Measurements from ENCODE around the gene SVEP1. TPM values are rescaled to one million over a fixed set of nuclear protein-coding genes. Genes with fewer than 3 reads are reported as not detected.
A peak's percentile ranks its signal among the peaks of the same experiment; 100 is the strongest.

SVEP1 gene
- total RNA-seq, 1 donor from 2014 or later: 0.56 TPM

- no peaks in the 10 kb centered on the region for H4K20me1 ChIP-seq (ENCODE audit: low read depth)
- Mint-ChIP-seq H3K27ac (no peak overlapping the region), H3K4me3 (no peak overlapping the region), H3K27me3 (ENCODE audit: insufficient read depth, low read depth) (no peaks in the 10 kb centered on the region), H3K9me3 (no peaks in the 10 kb centered on the region), H3K36me3 (no peaks in the 10 kb centered on the region), H3K4me1 (peaks cover 5% of the 10 kb centered on the region)
- H3K36me3 ChIP-seq: no peaks in the 10 kb centered on the region
- H3K4me3 ChIP-seq: no peak overlapping the region
- no peaks in the 10 kb centered on the region for H3K79me2 ChIP-seq (ENCODE audit: low read depth)
- no peak overlapping the region for H2AFZ ChIP-seq (replicated peaks)
- H3K27me3 ChIP-seq: no peaks in the 10 kb centered on the region
- H3K9ac ChIP-seq: no peak overlapping the region
- H3K4me1 ChIP-seq: no peaks in the 10 kb centered on the region
- no peak overlapping the region for H3K4me2 ChIP-seq
- no peaks in the 10 kb centered on the region for H3F3A ChIP-seq (ENCODE audit: low read depth)
- no peak for TF ChIP-seq EZH2phosphoT487 (IDR thresholded peaks at IDR 0.05)
- no peak for TF ChIP-seq EZH2 (IDR thresholded peaks at IDR 0.05)
- no peak for TF ChIP-seq CTCF (IDR thresholded peaks at IDR 0.05)
- DNase-seq (ENCODE audit: low spot score): no peak
- no peaks in the 10 kb centered on the region for H3K9me3 ChIP-seq (ENCODE audit: low read depth)
- no peak overlapping the region for H3K27ac ChIP-seq
These were observed 62.1 kb downstream of the SVEP1 start for GRCh38 chr9:110517483-110517882.

GRCh38 chr9:110514897-110515296 is 64.6 kb downstream of the SVEP1 start:
- TF ChIP-seq CTCF (IDR thresholded peaks at IDR 0.05): no peak
- no peak for TF ChIP-seq EZH2phosphoT487 (IDR thresholded peaks at IDR 0.05)
- TF ChIP-seq EZH2 (IDR thresholded peaks at IDR 0.05): no peak
- no peaks in the 10 kb centered on the region for H3K9me3 Mint-ChIP-seq

GRCh38 chr9:110512817-110513216 is 66.7 kb downstream of the SVEP1 start:
- Mint-ChIP-seq H3K4me1 (peaks cover 5% of the 10 kb centered on the region), H3K4me3 (no peak overlapping the region), H3K27me3 (ENCODE audit: insufficient read depth, low read depth) (no peaks in the 10 kb centered on the region), H3K36me3 (no peaks in the 10 kb centered on the region), H3K9me3 (no peaks in the 10 kb centered on the region), H3K27ac (no peak overlapping the region)
- no peaks in the 10 kb centered on the region for H4K20me1 ChIP-seq (ENCODE audit: low read depth)
- H3K4me3 ChIP-seq: no peak overlapping the region
- H3K79me2 ChIP-seq (ENCODE audit: low read depth): no peaks in the 10 kb centered on the region
- H3K27ac ChIP-seq: no peak overlapping the region
- no peak for DNase-seq (ENCODE audit: low spot score)
- H3K27me3 ChIP-seq: no peaks in the 10 kb centered on the region
- no peaks in the 10 kb centered on the region for H3K4me1 ChIP-seq
- H3K9ac ChIP-seq: no peak overlapping the region
- H3K9me3 ChIP-seq (ENCODE audit: low read depth): no peaks in the 10 kb centered on the region
- TF ChIP-seq EZH2 (IDR thresholded peaks at IDR 0.05) (no peak), EZH2phosphoT487 (IDR thresholded peaks at IDR 0.05) (no peak), CTCF (IDR thresholded peaks at IDR 0.05) (no peak)
- H3K36me3 ChIP-seq: no peaks in the 10 kb centered on the region
- no peaks in the 10 kb centered on the region for H3F3A ChIP-seq (ENCODE audit: low read depth)
- H3K4me2 ChIP-seq: no peak overlapping the region
- H2AFZ ChIP-seq (replicated peaks): no peak overlapping the region

More at GRCh38 chr9:110514897-110515296, 64.6 kb downstream of the SVEP1 start:
- H3K36me3 Mint-ChIP-seq: no peaks in the 10 kb centered on the region
- H3K79me2 ChIP-seq (ENCODE audit: low read depth): no peaks in the 10 kb centered on the region
- no peaks in the 10 kb centered on the region for H3K27me3 Mint-ChIP-seq (ENCODE audit: insufficient read depth, low read depth)
- peak; percentile 2 for DNase-seq (ENCODE audit: low spot score)
- no peaks in the 10 kb centered on the region for H4K20me1 ChIP-seq (ENCODE audit: low read depth)
- H3K9ac ChIP-seq: no peak overlapping the region
- no peaks in the 10 kb centered on the region for H3K4me1 ChIP-seq
- no peaks in the 10 kb centered on the region for H3K27me3 ChIP-seq
- H3F3A ChIP-seq (ENCODE audit: low read depth): no peaks in the 10 kb centered on the region
- H3K27ac ChIP-seq: no peak overlapping the region
- H3K4me3 Mint-ChIP-seq: no peak overlapping the region
- no peak overlapping the region for H3K4me3 ChIP-seq
- no peaks in the 10 kb centered on the region for H3K36me3 ChIP-seq
- H3K4me1 Mint-ChIP-seq: peaks cover 5% of the 10 kb centered on the region
- peak overlapping the region; percentile 16 for H3K27ac Mint-ChIP-seq
- H3K4me2 ChIP-seq: no peak overlapping the region
- H2AFZ ChIP-seq (replicated peaks): no peak overlapping the region
- no peaks in the 10 kb centered on the region for H3K9me3 ChIP-seq (ENCODE audit: low read depth)

All from neural progenitor cell (in vitro differentiated cells).